A673 (cell line): ENCODE data around the gene TELO2. TPM values are rescaled to one million over a fixed set of nuclear protein-coding genes. Genes with fewer than 3 reads are reported as not detected.

Source experiments
- BruUV-seq: library from RNA; stranded (reverse); fragments of 400-500 nt; replicated peaks from 2 replicates; lab custom pipeline; 2021; lab: Mats Ljungman, UMichigan
- CTCF ChIA-PET: fragments of 300-600 bp; sonication (Branson Sonifier 250); formaldehyde crosslinking; loops from one replicate; lab custom pipeline; 2022; ENCODE audit warnings: antibody characterized with exemption; lab: Charles Lee
- POLR2A ChIA-PET: fragments of 300-600 bp; sonication (Branson Sonifier 250); formaldehyde crosslinking; loops from one replicate; lab custom pipeline; 2022; ENCODE audit warnings: antibody characterized with exemption; ENCODE audit not compliant: low non-redundant PET; lab: Charles Lee
- DNase-seq: peaks from one replicate; pipeline ENCODE4 v3.0.0-alpha.2; 2015; ENCODE audit warnings: low spot score
- H3K27ac ChIP-seq: fragments of 200-600 bp; sonication (generic); 2 replicates; pipeline ENCODE4 v1.5.1; 2016; ENCODE audit warnings: mixed run types, low read depth, mild to moderate bottlenecking, mixed read lengths, antibody characterized with exemption, low read length; ENCODE audit not compliant: poor library complexity, severe bottlenecking
- H3K27me3 ChIP-seq: fragments of 200-600 bp; sonication (generic); replicated peaks from 2 replicates; pipeline ENCODE4 v1.6.1; 2017; ENCODE audit warnings: mixed run types, low read depth, mild to moderate bottlenecking, mixed read lengths, antibody characterized with exemption, low read length; ENCODE audit not compliant: insufficient read depth, poor library complexity
- H3K36me3 ChIP-seq: fragments of 200-600 bp; sonication (generic); 2 replicates; pipeline ENCODE4 v1.6.1; 2016; ENCODE audit warnings: mixed run types, mild to moderate bottlenecking, mixed read lengths, antibody characterized with exemption, low read length; ENCODE audit not compliant: insufficient read depth, poor library complexity, severe bottlenecking
- H3K4me1 ChIP-seq: fragments of 200-600 bp; sonication (generic); 2 replicates; pipeline ENCODE4 v1.6.1; 2017; ENCODE audit warnings: mixed run types, mild to moderate bottlenecking, mixed read lengths, antibody characterized with exemption, low read length; ENCODE audit not compliant: insufficient read depth, poor library complexity, severe bottlenecking
- H3K4me3 ChIP-seq: fragments of 200-600 bp; sonication (generic); 2 replicates; pipeline ENCODE4 v1.5.1; 2016; ENCODE audit warnings: low read depth, mixed run types, mild to moderate bottlenecking, mixed read lengths, low read length; ENCODE audit not compliant: poor library complexity, severe bottlenecking
- H3K9me3 ChIP-seq: fragments of 200-600 bp; sonication (generic); 2 replicates; pipeline ENCODE4 v1.6.1; 2016; ENCODE audit warnings: mixed run types, low read depth, mild to moderate bottlenecking, mixed read lengths, antibody characterized with exemption, low read length; ENCODE audit not compliant: poor library complexity, severe bottlenecking
- CTCF ChIP-seq: fragments of 300-800, 200-600 bp; sonication (generic); conservative IDR thresholded peaks from 2 replicates; pipeline ENCODE4 v1.5.1; 2017; ENCODE audit warnings: low read depth, mild to moderate bottlenecking, antibody characterized with exemption, low read length, moderate library complexity, mixed read lengths
- EZH2 ChIP-seq: fragments of 200-600 bp; sonication (generic); IDR thresholded peaks from 2 replicates; pipeline ENCODE4 v1.6.1; 2017; ENCODE audit warnings: borderline replicate concordance, low read depth, mild to moderate bottlenecking, mixed read lengths, antibody characterized with exemption, low read length; ENCODE audit not compliant: poor library complexity, severe bottlenecking
- intact Hi-C: fragments of 100-400 bp; cut with micrococcal nuclease; formaldehyde crosslinking; loops from one replicate; pipeline ENCODE4 v1.10.0; 2022; ENCODE audit not compliant: unreplicated experiment
- total RNA-seq: library from RNA; stranded (reverse); gene quantifications from 2 replicates; pipeline ENCODE4 v1.2.3, GENCODE V29; 2021

The TELO2 gene
- total RNA-seq, 1 experiment from 2014 or later, result 67.0 TPM

- intact Hi-C loops, result no loop called here
- no peaks in the 10 kb centered on the region for H3K4me1 ChIP-seq
- H3K4me3 ChIP-seq, result no peak overlapping the region
- H3K9me3 ChIP-seq, result no peaks in the 10 kb centered on the region
- TF ChIP-seq EZH2, result no peak
- no peak for TF ChIP-seq CTCF
- ChIA-PET CTCF (no interaction called here), POLR2A (no interaction called here)
- no peaks in the 10 kb centered on the region for H3K36me3 ChIP-seq
- BruUV-seq, result no TSS peak
- H3K27ac ChIP-seq, result no peak overlapping the region
- no peaks in the 10 kb centered on the region for H3K27me3 ChIP-seq
- DNase-seq, result no peak
These were observed 61.0 kb downstream of the TELO2 start for GRCh38 chr16:1553946-1554825.

- no peaks in the 10 kb centered on the region for H3K36me3 ChIP-seq
- H3K4me3 ChIP-seq, result no peak overlapping the region
- ChIA-PET POLR2A (no interaction called here), CTCF (no interaction called here)
- no peaks in the 10 kb centered on the region for H3K9me3 ChIP-seq
- H3K27ac ChIP-seq, result no peak overlapping the region
- intact Hi-C loops, result no loop called here
- TF ChIP-seq CTCF (no peak), EZH2 (no peak)
- H3K4me1 ChIP-seq, result no peaks in the 10 kb centered on the region
- no peak for DNase-seq
- H3K27me3 ChIP-seq, result no peaks in the 10 kb centered on the region
- BruUV-seq, result no TSS peak
These were observed 61.8 kb downstream of the TELO2 start for GRCh38 chr16:1554826-1555445.

GRCh38 chr16:1556254-1556653 lies 63.1 kb downstream of the TELO2 start:
- no peaks in the 10 kb centered on the region for H3K36me3 ChIP-seq
- BruUV-seq, result no TSS peak
- DNase-seq, result no peak

More at GRCh38 chr16:1556254-1556653, 63.1 kb downstream of the TELO2 start:
- H3K4me1 ChIP-seq, result no peaks in the 10 kb centered on the region
- ChIA-PET POLR2A (no interaction called here), CTCF (no interaction called here)
- H3K27me3 ChIP-seq, result no peaks in the 10 kb centered on the region
- no peak for TF ChIP-seq CTCF
- TF ChIP-seq EZH2, result no peak
- H3K4me3 ChIP-seq, result no peak overlapping the region
- intact Hi-C loops, result no loop called here
- H3K9me3 ChIP-seq, result no peaks in the 10 kb centered on the region
- no peak overlapping the region for H3K27ac ChIP-seq
